BJ (cell line): ENCODE results near the gene RAI1. TPM values are rescaled to one million over a fixed set of nuclear protein-coding genes. Genes with fewer than 3 reads are reported as not detected.

ENCODE experiments used
- CTCF ChIA-PET: fragments of 350-600 bp; formaldehyde crosslinking; extraction: SDS; loops from one replicate; lab custom pipeline; 2021; ENCODE audit warnings: antibody characterized with exemption, inconsistent platforms; lab: Yijun Ruan, JAX
- POLR2A ChIA-PET: fragments of 300-600 bp; sonication (Branson Sonifier 250); formaldehyde crosslinking; extraction: SDS; loops from one replicate; lab custom pipeline; 2021; ENCODE audit warnings: antibody characterized with exemption; lab: Charles Lee
- DNase-seq: peaks from one replicate; pipeline ENCODE4 v3.0.0-alpha.2; 2011; ENCODE audit warnings: low read depth
- H3K27me3 ChIP-seq: 2 replicates; pipeline ENCODE4 v1.6.0; 2011; ENCODE audit warnings: low read length; ENCODE audit not compliant: control insufficient read depth, insufficient read depth
- H3K36me3 ChIP-seq: 2 replicates; pipeline ENCODE4 v1.5.1; 2011; ENCODE audit warnings: low read length; ENCODE audit not compliant: control insufficient read depth, insufficient read depth
- H3K4me3 ChIP-seq: 2 replicates; pipeline ENCODE4 v1.5.1; 2011; ENCODE audit warnings: low read depth, mild to moderate bottlenecking, control low read depth, low read length
- polyA plus RNA-seq: library from polyadenylated mRNA; depleted of rRNA; stranded (reverse); fragments of >200 nt; gene quantifications from 2 replicates; pipeline ENCODE4 v1.2.3, GENCODE V29; 2011
- TF ChIP-seq, protein P1 (sequence below): IDR thresholded peaks from 2 replicates; pipeline ENCODE4 v1.5.1; 2011; ENCODE audit warnings: low read depth, mild to moderate bottlenecking, control low read depth, inconsistent platforms, low read length, moderate library complexity; ENCODE audit not compliant: insufficient read depth

RAI1 gene
- polyA plus RNA-seq, 1 experiment = 2.4 TPM

DNA sequence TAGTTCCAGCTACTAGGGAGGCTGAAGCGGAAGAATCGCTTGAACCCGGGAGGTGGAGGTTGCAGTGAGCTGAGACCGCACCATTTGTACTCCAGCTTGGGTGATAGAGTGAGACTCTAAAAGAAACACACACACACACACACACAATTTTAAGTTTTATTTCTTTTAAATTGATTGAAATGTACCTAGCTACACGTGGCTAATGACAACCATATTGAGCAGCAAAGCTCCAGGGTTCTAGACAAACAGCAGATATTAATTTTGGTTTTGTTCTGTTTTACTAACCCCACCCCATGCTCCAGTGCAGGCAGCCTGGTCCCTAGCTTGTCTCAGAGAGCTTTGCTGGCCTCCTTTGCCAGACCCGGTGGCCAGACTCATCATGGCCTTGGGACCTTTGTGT lies 16.0 kb upstream of the RAI1 start:
- ChIA-PET CTCF (interaction anchor here (0.6 to 1.4 kb wide), 2 partner anchors 17 to 185 kb away, joined by 3 read pairs; no protein-coding TSS in a partner anchor), POLR2A (no interaction called here)
- TF ChIP-seq, protein P1, sequence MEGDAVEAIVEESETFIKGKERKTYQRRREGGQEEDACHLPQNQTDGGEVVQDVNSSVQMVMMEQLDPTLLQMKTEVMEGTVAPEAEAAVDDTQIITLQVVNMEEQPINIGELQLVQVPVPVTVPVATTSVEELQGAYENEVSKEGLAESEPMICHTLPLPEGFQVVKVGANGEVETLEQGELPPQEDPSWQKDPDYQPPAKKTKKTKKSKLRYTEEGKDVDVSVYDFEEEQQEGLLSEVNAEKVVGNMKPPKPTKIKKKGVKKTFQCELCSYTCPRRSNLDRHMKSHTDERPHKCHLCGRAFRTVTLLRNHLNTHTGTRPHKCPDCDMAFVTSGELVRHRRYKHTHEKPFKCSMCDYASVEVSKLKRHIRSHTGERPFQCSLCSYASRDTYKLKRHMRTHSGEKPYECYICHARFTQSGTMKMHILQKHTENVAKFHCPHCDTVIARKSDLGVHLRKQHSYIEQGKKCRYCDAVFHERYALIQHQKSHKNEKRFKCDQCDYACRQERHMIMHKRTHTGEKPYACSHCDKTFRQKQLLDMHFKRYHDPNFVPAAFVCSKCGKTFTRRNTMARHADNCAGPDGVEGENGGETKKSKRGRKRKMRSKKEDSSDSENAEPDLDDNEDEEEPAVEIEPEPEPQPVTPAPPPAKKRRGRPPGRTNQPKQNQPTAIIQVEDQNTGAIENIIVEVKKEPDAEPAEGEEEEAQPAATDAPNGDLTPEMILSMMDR = no peak
- Histone ChIP-seq H3K36me3 (no peaks in the 10 kb centered on the region), H3K4me3 (no peak overlapping the region), H3K27me3 (no peaks in the 10 kb centered on the region)
- DNase-seq = no peak

DNA sequence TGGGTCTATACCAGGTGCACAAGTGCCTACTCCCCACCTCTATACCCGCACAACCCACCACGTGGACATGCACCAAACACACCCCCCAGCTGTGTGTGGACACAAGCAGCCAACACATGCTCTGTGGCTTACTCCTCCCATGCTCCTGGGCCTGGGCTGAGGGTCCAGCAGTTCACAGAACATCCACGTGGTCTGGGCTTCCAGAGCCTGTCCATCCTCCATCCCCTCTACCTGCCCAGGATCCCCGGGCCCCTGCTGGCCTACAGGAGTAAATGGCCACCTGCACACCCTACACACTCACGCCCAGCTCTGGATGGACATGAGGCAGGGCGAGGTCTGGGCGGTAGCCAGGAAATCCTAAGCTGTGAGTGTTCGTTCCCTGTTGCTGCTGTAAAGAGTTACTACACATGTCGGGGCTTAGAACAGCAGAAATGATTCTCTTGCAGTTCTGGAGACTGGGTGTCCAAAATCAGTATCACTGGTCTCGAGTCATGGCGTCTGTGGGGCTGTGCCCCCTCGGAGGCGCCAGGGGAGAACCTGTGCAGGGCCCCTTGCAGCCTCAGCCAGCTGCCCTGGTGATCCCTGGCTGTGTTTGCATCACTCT lies 15.0 kb upstream of the RAI1 start:
- POLR2A ChIA-PET = interaction anchor here (0.7 kb wide), 1 partner anchor 317 kb away, joined by 3 read pairs; no protein-coding TSS in a partner anchor
- H3K4me3 ChIP-seq = no peak overlapping the region
- no peaks in the 10 kb centered on the region for H3K27me3 ChIP-seq
- peak; percentile 38 for DNase-seq
- no peaks in the 10 kb centered on the region for H3K36me3 ChIP-seq
- TF ChIP-seq, protein P1 = no peak
- CTCF ChIA-PET = interaction anchor here (0.6 to 4.9 kb wide), 5 partner anchors 13 to 253 kb away, joined by 3 to 19 read pairs (median 3); no protein-coding TSS in a partner anchor

DNA sequence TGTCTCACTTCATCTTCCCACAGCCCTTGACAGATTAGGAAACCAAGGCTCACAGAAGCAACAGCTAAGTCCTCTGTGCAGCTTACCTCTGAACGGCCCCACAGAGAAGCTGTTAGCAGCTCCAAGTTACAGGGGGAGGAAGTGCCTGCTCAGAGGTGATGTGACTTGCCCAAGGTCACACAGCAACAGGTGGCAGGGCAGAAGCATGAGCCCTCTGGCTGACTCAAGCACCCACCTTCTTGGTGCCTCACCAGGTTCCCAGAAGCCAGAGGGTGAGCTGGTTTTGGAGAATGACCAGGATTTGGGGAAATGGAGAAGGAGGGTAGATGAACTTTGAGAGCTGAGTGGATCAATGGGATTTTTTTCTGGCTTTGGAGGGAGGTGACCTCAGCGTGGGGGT lies 14.0 kb upstream of the RAI1 start:
- TF ChIP-seq, protein P1 = no peak
- Histone ChIP-seq H3K27me3 (no peaks in the 10 kb centered on the region), H3K36me3 (no peaks in the 10 kb centered on the region), H3K4me3 (no peak overlapping the region)
- ChIA-PET CTCF (interaction anchor here (1.1 to 4.9 kb wide), 3 partner anchors 12 to 117 kb away, joined by 3 to 19 read pairs (median 3); no protein-coding TSS in a partner anchor), POLR2A (interaction anchor here (0.7 kb wide), 1 partner anchor 9 kb away, joined by 3 read pairs; no protein-coding TSS in a partner anchor)
- DNase-seq = no peak

DNA sequence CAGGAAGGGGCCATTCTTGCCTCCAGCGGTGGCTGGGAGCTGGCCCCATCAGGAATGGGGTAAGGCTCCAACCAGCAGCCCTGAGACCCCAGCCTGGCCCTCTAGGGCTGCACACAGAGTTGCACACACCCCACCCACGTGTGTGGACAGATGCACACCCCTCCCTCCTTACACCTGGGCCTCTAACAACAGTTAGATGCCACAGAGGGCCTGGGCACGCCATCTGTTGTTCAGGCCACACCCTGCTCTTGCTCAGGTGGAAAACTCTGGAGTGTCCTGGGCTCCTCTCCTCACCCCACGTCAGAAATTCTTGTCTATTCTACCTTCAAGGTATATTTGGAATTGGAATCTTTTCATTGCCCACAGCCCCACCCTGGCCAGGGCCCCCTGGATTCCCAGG lies 13.3 kb upstream of the RAI1 start:
- CTCF ChIA-PET = interaction anchor here (1.4 to 4.9 kb wide), 3 partner anchors 12 to 311 kb away, joined by 3 to 19 read pairs (median 3); no protein-coding TSS in a partner anchor
- Histone ChIP-seq H3K4me3 (no peak overlapping the region), H3K36me3 (no peaks in the 10 kb centered on the region), H3K27me3 (no peaks in the 10 kb centered on the region)
- TF ChIP-seq, protein P1 = no peak
- POLR2A ChIA-PET = no interaction called here
- DNase-seq = no peak

DNA sequence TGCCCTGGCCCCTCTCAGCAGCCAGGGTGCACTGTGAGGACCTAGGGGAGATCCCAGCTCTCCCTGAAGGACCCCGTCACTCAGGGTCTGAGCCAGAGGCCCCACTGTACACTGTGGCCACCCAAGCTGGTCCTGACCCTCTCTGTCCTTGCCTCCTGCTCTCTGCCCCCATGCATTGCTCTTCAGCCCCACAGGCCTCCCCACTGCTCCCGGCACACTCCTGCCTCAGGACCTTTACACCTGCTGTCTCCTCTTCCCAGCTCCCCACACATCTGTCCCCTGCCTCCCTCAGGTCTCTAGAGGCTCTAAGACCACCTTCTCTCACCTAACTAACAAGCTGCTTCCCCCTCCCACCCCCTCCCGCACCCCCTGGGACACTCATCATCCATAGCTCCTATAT lies 12.9 kb upstream of the RAI1 start:
- no peak for DNase-seq
- Histone ChIP-seq H3K36me3 (no peaks in the 10 kb centered on the region), H3K4me3 (no peak overlapping the region), H3K27me3 (no peaks in the 10 kb centered on the region)
- TF ChIP-seq, protein P1 = no peak
- ChIA-PET POLR2A (no interaction called here), CTCF (interaction anchor here (0.6 to 4.9 kb wide), 5 partner anchors 11 to 389 kb away, joined by 3 to 19 read pairs (median 3); no protein-coding TSS in a partner anchor)
